Measurements from ENCODE around the gene RPS4Y1.

RPS4Y1 gene

GRCh38 chrY:2907356-2907755 lies 66.0 kb downstream of the RPS4Y1 start:
- Histone ChIP-seq H3K9me3 (no peaks in the 10 kb centered on the region), H3K4me1 (no peaks in the 10 kb centered on the region), H3K4me3 (no peak overlapping the region), H3K36me3 (replicated peaks) (no peaks in the 10 kb centered on the region), H3K27me3 (ENCODE audit: low read depth) (no peaks in the 10 kb centered on the region)
- in situ Hi-C loops (cut with MboI; ENCODE audit: low sequenced_read_pairs) = no loop called here
- DNase-seq (ENCODE audit: low spot score in 2 of 2) = no peak

GRCh38 chrY:2913066-2913815 lies 71.8 kb downstream of the RPS4Y1 start:
- no peaks in the 10 kb centered on the region for H3K27me3 ChIP-seq (ENCODE audit: low read depth)
- H3K4me1 ChIP-seq = no peaks in the 10 kb centered on the region
- no peak for DNase-seq (ENCODE audit: low spot score in 2 of 2)
- H3K4me3 ChIP-seq = no peak overlapping the region
- in situ Hi-C loops (cut with MboI; ENCODE audit: low sequenced_read_pairs) = no loop called here
- H3K36me3 ChIP-seq (replicated peaks) = no peaks in the 10 kb centered on the region
- no peaks in the 10 kb centered on the region for H3K9me3 ChIP-seq
